IPS-15b (cell line): ENCODE measurements around the gene YPEL2.

ENCODE experiments used
- H3K27me3 ChIP-seq: one replicate; pipeline ENCODE4 v1.6.1; 2013; ENCODE audit warnings: low read length; ENCODE audit not compliant: control insufficient read depth, insufficient read depth
- H3K36me3 ChIP-seq: one replicate; pipeline ENCODE4 v1.6.1; 2013; ENCODE audit warnings: low read length; ENCODE audit not compliant: control insufficient read depth, insufficient read depth
- H3K4me1 ChIP-seq: one replicate; pipeline ENCODE4 v1.6.1; 2013; ENCODE audit warnings: mild to moderate bottlenecking, low read length; ENCODE audit not compliant: control insufficient read depth, insufficient read depth
- H3K4me3 ChIP-seq: one replicate; pipeline ENCODE4 v1.5.1; 2013; ENCODE audit warnings: low read depth, low read length
- H3K9ac ChIP-seq: one replicate; pipeline ENCODE4 v1.6.1; 2013; ENCODE audit warnings: low read depth, mild to moderate bottlenecking, low read length
- H3K9me3 ChIP-seq: one replicate; pipeline ENCODE4 v1.6.1; 2013; ENCODE audit warnings: mild to moderate bottlenecking, low read length; ENCODE audit not compliant: control insufficient read depth, insufficient read depth

YPEL2 gene

DNA sequence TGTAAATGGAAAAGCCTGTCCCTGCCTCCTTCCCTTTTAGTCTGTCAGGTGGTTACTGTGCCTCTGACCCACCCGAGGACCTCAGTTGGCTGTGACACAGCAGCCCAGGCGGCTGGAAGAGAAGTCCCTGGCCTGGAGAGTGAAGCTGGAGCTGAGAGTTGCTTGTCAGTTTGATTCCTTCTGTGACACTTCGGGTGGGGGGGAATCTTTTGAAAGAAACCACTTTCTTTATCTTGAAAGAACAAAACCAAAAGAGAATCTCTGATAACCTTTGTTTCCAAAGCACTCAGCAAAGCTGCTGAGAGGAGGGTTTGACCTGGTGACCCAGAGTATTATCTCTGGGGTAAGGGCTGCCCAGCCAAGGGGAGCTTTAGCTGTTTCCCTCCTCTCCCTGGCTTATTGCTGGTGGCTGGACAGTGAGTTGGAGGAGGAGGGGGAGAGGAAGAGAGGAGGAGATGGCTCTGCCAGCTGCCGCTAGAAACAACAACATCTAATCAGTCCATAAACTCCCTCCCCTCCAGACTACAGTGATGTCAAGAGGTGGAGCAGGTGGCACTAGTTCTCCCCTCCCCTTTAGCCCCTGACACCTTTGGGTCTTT lies 34.0 kb downstream of the YPEL2 start:
- Histone ChIP-seq H3K9me3 (no peaks in the 10 kb centered on the region), H3K36me3 (no peaks in the 10 kb centered on the region), H3K4me1 (peaks cover 26% of the 10 kb centered on the region), H3K4me3 (peak overlapping the region; percentile 10), H3K9ac (no peak overlapping the region), H3K27me3 (no peaks in the 10 kb centered on the region)

DNA sequence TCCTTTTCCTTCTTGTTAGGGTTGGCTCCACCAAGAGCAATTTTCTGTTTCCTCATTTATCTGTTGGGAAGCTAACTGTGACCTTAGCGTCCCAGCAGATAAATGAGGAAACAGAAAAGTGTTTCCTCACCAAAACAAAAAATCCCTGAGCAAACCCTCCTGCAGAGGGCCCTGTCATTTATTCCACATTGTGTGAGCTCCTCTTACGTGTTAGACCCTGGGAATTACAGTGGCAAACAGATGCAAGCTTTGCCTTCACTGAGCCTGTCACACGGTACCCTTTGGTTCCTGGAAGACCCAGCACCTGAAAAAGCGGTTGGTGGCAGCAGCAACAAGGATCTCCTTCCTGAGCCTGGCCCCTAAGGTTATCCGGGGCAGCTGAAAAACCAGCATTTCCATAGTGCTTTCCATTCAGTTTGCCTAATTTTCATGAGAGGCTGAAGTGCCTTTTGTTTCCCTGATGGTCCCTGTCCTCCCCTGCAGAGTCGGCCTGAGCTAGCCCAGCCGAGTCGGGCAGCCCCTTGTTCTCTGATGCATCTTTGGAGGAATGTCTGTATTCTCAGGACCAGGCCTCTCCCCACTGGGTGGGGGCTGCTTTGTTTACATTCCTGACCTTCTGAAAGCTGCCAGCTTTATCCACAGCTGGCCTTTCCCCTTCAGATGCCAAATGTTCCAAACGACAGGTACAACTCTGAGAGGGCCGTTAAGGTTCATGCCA lies 34.7 kb downstream of the YPEL2 start:
- H3K9ac ChIP-seq: no peak overlapping the region
- peaks cover 26% of the 10 kb centered on the region for H3K4me1 ChIP-seq
- H3K36me3 ChIP-seq: no peaks in the 10 kb centered on the region
- H3K4me3 ChIP-seq: peak overlapping the region; percentile 10
- H3K27me3 ChIP-seq: no peaks in the 10 kb centered on the region
- no peaks in the 10 kb centered on the region for H3K9me3 ChIP-seq

DNA sequence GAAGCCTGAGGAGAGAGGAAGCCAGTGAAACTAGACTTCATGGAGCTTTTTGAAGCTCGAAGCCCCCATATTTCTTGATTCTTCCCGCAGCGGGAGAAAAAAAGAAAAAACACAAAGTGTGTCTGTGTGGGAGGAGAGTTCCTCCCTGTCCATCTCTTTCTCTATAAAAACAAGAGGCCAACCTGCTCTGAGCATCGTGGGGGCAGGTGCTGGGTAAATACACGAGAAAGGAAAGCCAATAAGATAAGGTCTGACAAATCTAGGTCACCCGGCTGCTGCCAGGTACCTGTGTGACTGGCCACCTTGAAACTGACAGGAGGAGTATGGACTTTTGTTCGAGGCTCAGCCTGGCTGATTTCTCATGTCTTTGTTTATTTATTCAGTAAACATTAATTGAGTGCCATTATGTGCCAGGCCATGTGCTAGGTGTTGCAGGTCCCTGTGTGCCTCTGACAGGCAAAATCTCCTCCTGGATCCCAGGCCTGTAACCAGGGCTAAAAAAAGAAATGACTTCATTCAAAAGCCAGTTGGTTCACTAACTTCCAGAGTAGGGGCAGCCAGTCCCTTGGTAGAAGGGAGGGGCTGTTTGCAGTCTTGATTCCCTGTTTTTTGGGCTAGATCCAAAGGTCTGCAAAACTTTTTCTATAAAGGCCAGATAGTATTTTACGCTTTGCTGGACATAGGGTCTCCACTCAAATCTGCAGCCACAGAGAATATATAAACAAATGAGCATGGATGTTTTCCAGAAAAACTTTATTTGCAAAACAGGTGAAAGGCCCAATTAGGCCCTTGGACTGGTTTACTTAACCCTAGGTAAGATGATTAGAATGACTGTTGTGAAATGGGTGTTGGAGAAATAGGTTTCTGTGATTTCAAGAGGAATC lies 35.6 kb downstream of the YPEL2 start:
- no peak overlapping the region for H3K4me3 ChIP-seq
- H3K9ac ChIP-seq: no peak overlapping the region
- H3K4me1 ChIP-seq: peaks cover 26% of the 10 kb centered on the region
- no peaks in the 10 kb centered on the region for H3K27me3 ChIP-seq
- no peaks in the 10 kb centered on the region for H3K9me3 ChIP-seq
- H3K36me3 ChIP-seq: no peaks in the 10 kb centered on the region

DNA sequence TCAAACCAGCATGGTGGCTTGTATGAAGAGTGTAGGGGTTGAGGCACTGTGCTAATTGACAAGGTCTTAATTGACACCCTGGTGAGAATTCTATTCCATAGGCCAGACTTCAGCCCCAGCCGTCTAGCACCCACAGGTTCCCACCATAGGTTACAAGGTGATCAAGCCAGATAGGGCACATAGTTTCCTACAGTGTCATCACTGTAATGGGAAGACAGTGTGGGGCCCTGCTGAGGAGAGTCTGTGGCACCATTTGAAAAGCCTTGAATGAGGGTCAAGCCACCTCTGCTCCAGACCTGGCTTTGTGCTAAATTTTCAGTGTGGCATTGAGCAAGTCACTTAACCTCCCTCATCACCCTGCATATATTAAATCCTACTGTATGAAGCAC lies 36.2 kb downstream of the YPEL2 start:
- H3K36me3 ChIP-seq: no peaks in the 10 kb centered on the region
- no peak overlapping the region for H3K4me3 ChIP-seq
- no peaks in the 10 kb centered on the region for H3K9me3 ChIP-seq
- H3K27me3 ChIP-seq: no peaks in the 10 kb centered on the region
- H3K9ac ChIP-seq: no peak overlapping the region
- H3K4me1 ChIP-seq: peaks cover 28% of the 10 kb centered on the region

DNA sequence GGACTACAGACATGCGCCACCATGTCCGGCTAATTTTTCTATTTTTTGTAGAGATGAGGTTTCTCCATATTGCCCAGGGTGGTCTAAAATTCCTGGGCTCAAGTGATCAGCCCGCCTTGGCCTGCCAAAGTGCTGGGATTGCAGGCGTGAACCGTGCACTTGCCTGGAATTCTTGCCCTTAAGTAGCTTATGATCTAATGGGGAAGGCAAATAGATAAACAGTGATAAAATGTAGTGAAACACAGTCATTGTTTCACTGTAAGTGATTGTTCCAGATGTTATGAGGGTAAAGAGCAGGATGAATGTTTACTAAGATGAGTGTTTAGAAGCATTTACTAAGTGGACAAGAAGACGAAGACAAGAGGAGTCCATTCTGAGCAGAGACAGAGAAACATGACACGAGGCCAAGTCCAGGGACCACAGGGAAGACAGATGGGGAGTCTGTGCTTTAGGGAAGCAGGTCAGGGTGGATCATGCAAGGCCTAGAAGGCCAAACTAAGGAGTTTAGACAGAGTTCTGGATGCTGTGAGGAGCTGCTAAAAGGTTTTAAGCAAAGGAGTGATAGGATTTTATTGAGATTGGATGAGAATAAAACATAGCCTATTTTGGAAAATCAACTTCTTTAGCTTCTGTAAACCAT lies 36.9 kb downstream of the YPEL2 start:
- H3K36me3 ChIP-seq: no peaks in the 10 kb centered on the region
- H3K4me1 ChIP-seq: peaks cover 28% of the 10 kb centered on the region
- no peak overlapping the region for H3K4me3 ChIP-seq
- H3K9me3 ChIP-seq: no peaks in the 10 kb centered on the region
- H3K9ac ChIP-seq: no peak overlapping the region
- no peaks in the 10 kb centered on the region for H3K27me3 ChIP-seq

DNA sequence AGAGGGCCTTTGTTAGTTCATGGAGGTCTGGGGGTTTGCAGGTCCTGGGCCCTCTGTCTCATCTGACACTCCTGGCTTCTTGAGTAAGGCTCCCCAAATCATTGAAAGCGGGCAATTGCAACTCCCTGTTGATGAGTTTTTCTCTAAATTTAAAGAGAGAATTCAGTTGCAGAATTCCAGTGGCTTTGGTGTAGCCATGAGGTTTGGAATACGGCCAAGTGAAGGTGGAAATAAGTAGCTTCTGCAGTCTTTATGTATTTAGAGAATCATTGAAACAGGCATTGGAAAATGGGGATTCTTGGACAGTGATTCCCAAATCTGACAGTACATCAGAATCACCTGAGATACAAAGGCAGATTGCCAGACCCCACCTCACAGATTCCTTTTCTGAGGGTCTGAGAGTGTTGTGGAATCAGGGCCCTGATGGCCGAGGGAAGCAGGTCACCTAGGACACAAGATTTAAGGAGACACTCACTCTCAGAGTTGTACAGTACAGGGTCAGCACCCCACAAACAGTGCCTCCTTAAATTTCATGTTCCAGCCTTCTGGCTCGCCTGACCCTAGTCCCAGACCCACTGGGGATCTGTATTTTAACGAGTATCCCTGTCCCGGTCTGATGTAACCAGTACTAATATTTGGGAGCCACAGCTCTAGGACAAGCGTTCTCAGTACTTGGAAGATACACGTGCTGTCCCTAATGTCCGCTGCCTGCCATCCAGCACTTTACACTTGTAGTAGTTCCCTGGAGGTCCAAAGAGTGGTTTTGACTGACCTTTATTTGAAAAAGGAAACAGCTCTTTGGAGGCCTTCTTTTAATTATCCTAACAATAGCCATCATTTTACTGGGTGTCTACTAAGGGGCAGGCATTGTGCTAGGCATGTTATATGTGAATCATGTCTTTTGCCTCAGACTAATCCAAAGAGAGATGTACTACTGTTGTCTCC lies 37.8 kb downstream of the YPEL2 start:
- Histone ChIP-seq H3K4me3 (no peak overlapping the region), H3K4me1 (peaks cover 28% of the 10 kb centered on the region), H3K36me3 (no peaks in the 10 kb centered on the region), H3K9me3 (no peaks in the 10 kb centered on the region), H3K9ac (no peak overlapping the region), H3K27me3 (no peaks in the 10 kb centered on the region)

DNA sequence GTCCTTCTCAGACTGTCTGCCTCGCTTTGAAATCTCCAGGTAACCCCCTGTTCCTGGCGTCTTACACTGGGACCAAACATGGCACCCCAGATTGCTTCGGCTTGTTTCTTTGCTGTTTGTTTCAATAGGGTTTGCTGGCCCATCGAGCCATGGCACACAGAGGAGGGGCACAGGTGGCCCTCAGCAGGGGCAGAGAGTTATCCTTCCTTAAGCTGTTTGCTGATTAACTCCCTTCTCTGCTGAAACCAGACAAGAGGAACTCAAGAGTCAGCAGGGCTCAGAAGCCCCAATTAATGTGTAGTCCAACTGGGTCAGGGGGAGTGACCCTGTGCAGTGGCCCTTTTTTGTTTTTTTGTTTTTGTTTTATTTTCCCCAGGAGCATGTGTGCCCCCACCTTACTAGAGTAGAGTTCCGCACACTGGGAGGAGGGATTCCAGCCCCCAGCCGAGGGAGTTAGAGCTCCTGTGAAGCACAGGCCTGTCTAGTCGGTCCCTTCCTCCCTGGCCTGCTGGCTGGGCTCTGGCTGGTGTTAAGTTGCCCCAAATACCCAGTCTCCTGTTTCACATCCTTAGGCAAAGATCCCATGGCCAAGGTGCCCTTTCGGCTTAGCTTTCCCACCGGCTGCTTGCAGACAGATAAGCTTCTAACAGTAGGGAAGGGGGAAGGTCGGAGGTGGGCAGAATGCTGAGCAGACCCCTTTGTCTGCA lies 39.3 kb downstream of the YPEL2 start:
- H3K4me3 ChIP-seq: no peak overlapping the region
- H3K4me1 ChIP-seq: peaks cover 18% of the 10 kb centered on the region
- H3K9ac ChIP-seq: peak overlapping the region; percentile 40
- H3K9me3 ChIP-seq: no peaks in the 10 kb centered on the region
- H3K36me3 ChIP-seq: no peaks in the 10 kb centered on the region
- H3K27me3 ChIP-seq: no peaks in the 10 kb centered on the region

DNA sequence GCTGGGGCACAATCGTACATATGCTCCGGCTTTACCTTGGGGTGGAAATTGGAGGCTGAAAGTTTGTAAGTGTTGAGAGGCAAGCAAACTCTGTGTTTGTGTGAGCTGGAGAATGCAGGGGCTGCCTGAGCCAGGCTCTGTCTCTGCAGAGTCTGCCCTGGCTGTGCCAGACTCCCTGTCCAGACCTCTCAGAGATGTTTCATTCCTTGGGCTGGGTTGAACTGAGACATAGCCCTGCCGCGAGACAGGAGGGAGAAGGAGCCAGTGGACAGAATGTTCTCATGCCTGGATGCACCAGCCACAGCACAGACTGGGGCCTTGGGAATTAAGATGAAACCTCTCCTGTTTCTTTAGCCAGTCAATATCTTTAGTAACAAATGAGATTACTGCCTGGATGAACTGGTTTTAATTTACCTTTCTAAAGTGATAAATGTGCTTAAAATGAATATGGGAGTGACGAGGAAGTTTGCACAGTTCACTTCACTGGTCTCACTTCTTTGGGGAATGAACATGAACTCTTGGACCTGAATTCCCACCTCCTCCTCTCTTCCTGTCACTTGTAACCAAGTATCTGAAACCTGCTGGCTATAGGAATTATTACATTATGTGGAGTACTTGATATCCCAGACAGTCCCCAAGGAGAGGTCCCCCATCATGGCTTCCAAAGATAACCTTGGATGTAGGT lies 40.1 kb downstream of the YPEL2 start:
- Histone ChIP-seq H3K36me3 (no peaks in the 10 kb centered on the region), H3K27me3 (no peaks in the 10 kb centered on the region), H3K4me1 (peaks cover 12% of the 10 kb centered on the region), H3K9me3 (no peaks in the 10 kb centered on the region), H3K9ac (no peak overlapping the region), H3K4me3 (no peak overlapping the region)

DNA sequence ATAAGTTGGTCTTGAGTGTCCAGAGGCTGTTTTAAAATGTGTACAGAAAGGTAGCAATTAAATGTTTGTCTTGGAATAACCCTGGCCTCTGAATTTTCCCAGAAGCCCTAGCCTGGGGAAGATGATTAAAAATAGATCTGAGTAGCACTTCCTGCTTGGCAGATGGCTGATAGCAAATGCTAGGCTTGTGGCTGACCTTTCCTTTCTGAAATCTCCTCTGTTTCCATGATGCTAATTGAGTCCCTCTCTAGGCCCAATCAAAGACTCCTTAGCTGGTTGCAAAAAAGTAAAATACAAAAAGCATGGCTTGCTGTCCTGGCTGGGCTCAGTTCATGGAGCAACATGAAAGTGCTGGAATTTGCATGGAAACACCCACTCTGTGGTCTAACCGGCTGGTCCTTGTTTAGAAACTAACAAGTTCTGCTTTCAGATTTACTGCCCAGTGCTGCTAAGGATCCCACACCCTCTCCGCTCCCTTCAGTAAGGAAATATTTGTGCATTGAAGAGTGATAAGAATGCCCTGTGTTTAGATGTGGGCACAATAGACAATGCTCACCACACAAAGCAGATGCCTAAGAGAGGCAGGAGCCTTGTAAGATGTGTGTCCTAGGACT lies 40.8 kb downstream of the YPEL2 start:
- Histone ChIP-seq H3K9ac (no peak overlapping the region), H3K36me3 (no peaks in the 10 kb centered on the region), H3K4me3 (no peak overlapping the region), H3K9me3 (no peaks in the 10 kb centered on the region), H3K27me3 (no peaks in the 10 kb centered on the region), H3K4me1 (peaks cover 6% of the 10 kb centered on the region)
